Ovary (tissue), 3 donors: ENCODE data around the gene TNS4.

Experiments used
- CTCF ChIP-seq, 3 donors: fragments of 450-650 bp in 2 of 3; fragments of 200-600 bp in 1 of 3; IDR thresholded peaks; one replicate each; pipeline versions ENCODE4 v1.5.1 to v1.8.0; 2016 to 2022; ENCODE audit warnings: antibody characterized with exemption in 3 of 3, mild to moderate bottlenecking in 1 of 3
- POLR2A ChIP-seq: fragments of 450-650 bp; IDR thresholded peaks from one replicate; pipeline ENCODE4 v1.6.1; 2017; ENCODE audit warnings: antibody characterized with exemption, mild to moderate bottlenecking, moderate library complexity
- donor health status: DM: no; HTN: no; CAD: no.

GRCh38 chr17:40498281-40499084, 2.9 kb downstream of the TNS4 start:
- TF ChIP-seq CTCF (IDR thresholded peaks at IDR 0.05), result no peak
- no peak for TF ChIP-seq POLR2A
